ENCODE results near the gene PLSCR3.

PLSCR3 gene

DNA sequence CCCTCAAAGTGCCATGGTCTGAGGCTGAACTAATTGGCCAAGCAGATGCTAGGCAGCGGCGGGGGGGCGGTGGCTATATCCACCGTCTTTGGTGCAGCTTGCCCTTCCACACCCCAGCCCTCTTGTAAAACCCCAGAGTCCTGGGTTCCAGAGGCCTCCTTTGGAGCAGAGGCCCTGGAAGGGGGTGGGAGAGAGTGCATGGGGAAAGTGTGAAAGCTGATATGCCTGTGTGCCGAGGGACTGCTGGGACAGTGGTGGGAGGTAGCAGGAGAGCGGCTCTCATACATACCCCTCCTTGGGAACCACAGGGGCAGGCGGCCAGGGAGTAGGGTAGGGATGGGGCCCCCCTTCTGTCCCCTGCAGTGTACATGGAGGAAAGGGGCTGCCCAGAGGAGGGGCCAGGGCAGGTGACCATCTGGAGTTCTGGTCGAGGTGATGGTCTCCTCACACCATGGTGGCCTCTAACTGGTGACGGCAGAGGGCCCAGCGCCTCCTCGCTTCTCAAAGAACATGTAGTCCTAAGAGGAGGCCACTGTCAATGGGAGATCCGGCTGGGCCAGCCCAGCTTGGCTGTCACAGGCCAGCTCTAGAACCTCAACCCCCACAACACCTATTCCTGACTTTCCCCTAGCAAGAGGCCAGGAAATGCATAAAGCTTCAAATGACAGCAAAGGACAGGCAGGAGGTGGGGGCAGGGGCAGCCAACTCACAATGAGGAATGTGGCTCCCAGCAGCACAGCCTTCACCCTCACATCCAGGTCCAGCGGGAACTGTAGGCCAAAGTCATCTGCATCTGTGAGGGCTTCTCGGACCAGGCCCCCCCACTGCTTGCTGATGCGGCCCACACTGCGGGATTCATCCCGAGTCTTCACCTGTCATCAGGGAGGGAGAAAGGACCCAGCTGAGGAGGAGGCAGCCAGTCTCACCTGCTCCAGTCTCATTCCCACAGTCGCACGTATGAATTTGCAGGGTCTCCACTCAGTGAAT lies 4.1 kb downstream of the PLSCR3 start (continued):
- no peak for TF ChIP-seq POU6F1 (CRISPR knock-in tag; IDR thresholded peaks at IDR 0.05; ENCODE audit: borderline replicate concordance, low read depth)
- no peak for TF ChIP-seq RARB (CRISPR knock-in tag; IDR thresholded peaks at IDR 0.05)
- TF ChIP-seq ZFP30 (CRISPR knock-in tag; IDR thresholded peaks at IDR 0.05): no peak
- no peak for TF ChIP-seq TOX (CRISPR knock-in tag; IDR thresholded peaks at IDR 0.05; ENCODE audit: borderline replicate concordance)
- no peak for TF ChIP-seq ZC3H10 (CRISPR knock-in tag; IDR thresholded peaks at IDR 0.05)
- no peak for TF ChIP-seq ZFP3 (CRISPR knock-in tag; IDR thresholded peaks at IDR 0.05)
- TF ChIP-seq PPARA (CRISPR knock-in tag; IDR thresholded peaks at IDR 0.05; ENCODE audit: borderline replicate concordance): no peak
- TF ChIP-seq, protein P1, sequence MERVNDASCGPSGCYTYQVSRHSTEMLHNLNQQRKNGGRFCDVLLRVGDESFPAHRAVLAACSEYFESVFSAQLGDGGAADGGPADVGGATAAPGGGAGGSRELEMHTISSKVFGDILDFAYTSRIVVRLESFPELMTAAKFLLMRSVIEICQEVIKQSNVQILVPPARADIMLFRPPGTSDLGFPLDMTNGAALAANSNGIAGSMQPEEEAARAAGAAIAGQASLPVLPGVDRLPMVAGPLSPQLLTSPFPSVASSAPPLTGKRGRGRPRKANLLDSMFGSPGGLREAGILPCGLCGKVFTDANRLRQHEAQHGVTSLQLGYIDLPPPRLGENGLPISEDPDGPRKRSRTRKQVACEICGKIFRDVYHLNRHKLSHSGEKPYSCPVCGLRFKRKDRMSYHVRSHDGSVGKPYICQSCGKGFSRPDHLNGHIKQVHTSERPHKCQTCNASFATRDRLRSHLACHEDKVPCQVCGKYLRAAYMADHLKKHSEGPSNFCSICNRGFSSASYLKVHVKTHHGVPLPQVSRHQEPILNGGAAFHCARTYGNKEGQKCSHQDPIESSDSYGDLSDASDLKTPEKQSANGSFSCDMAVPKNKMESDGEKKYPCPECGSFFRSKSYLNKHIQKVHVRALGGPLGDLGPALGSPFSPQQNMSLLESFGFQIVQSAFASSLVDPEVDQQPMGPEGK (CRISPR knock-in tag; IDR thresholded peaks at IDR 0.05; ENCODE audit: borderline replicate concordance): no peak
- TF ChIP-seq, protein P2, sequence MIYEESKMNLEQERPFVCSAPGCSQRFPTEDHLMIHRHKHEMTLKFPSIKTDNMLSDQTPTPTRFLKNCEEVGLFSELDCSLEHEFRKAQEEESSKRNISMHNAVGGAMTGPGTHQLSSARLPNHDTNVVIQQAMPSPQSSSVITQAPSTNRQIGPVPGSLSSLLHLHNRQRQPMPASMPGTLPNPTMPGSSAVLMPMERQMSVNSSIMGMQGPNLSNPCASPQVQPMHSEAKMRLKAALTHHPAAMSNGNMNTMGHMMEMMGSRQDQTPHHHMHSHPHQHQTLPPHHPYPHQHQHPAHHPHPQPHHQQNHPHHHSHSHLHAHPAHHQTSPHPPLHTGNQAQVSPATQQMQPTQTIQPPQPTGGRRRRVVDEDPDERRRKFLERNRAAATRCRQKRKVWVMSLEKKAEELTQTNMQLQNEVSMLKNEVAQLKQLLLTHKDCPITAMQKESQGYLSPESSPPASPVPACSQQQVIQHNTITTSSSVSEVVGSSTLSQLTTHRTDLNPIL (CRISPR knock-in tag; IDR thresholded peaks at IDR 0.05; ENCODE audit: low read depth): no peak

GRCh38 chr17:7388856-7389255 lies 5.5 kb downstream of the PLSCR3 start:
- ATAC-seq: no peak
- TF ChIP-seq, protein P1 (CRISPR knock-in tag; IDR thresholded peaks at IDR 0.05; ENCODE audit: borderline replicate concordance): no peak
- no peak for TF ChIP-seq RARB (CRISPR knock-in tag; IDR thresholded peaks at IDR 0.05)
- no peak for TF ChIP-seq ZNF70 (CRISPR knock-in tag; IDR thresholded peaks at IDR 0.05)
- TF ChIP-seq GLIS3 (CRISPR knock-in tag; IDR thresholded peaks at IDR 0.05): no peak
- no peak for TF ChIP-seq ZNF8 (CRISPR knock-in tag; IDR thresholded peaks at IDR 0.05)
- TF ChIP-seq PPARA (CRISPR knock-in tag; IDR thresholded peaks at IDR 0.05; ENCODE audit: borderline replicate concordance): no peak
- no peak for TF ChIP-seq TCF4 (CRISPR knock-in tag; IDR thresholded peaks at IDR 0.05; ENCODE audit: borderline replicate concordance)
- no peak for TF ChIP-seq ZFP3 (CRISPR knock-in tag; IDR thresholded peaks at IDR 0.05)
- TF ChIP-seq, protein P2 (CRISPR knock-in tag; IDR thresholded peaks at IDR 0.05; ENCODE audit: low read depth): no peak

GRCh38 chr17:7384489-7385081 lies 9.7 kb downstream of the PLSCR3 start:
- no peak; the same call in 2 of the 3 replicates for ATAC-seq

DNA sequence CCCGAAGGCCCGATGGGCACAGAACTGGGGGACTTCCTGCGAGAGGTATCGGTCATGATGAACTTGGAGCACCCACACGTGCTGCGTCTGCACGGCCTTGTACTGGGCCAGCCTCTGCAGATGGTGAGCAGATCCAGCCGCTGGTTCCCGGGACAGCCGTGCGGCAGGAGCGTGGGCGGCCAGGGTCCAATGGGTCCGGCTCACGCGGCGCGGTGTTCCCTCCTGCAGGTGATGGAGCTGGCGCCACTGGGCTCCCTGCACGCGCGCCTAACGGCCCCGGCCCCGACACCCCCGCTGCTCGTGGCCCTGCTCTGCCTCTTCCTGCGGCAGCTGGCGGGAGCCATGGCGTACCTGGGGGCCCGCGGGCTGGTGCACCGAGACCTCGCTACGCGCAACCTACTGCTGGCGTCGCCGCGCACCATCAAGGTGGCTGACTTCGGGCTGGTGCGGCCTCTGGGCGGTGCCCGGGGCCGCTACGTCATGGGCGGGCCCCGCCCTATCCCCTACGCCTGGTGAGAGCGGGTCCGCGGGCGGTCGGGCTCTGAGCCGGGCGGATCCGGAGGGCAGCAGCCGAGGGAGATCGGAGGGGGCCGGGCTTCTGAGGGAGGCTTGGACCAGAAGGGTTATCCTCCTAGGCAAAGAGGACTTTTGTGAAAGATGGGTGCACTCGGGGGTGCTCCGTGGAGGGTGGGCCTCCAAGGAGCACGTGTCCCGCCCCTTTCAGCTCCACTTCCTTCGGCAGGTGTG lies 10.4 kb downstream of the PLSCR3 start:
- peak; percentile 79 for ATAC-seq
- no peak for TF ChIP-seq ARNTL (CRISPR knock-in tag; IDR thresholded peaks at IDR 0.05; ENCODE audit: borderline replicate concordance, low read depth)
- no peak for TF ChIP-seq ISL1 (CRISPR knock-in tag; IDR thresholded peaks at IDR 0.05)
- TF ChIP-seq, protein P3, sequence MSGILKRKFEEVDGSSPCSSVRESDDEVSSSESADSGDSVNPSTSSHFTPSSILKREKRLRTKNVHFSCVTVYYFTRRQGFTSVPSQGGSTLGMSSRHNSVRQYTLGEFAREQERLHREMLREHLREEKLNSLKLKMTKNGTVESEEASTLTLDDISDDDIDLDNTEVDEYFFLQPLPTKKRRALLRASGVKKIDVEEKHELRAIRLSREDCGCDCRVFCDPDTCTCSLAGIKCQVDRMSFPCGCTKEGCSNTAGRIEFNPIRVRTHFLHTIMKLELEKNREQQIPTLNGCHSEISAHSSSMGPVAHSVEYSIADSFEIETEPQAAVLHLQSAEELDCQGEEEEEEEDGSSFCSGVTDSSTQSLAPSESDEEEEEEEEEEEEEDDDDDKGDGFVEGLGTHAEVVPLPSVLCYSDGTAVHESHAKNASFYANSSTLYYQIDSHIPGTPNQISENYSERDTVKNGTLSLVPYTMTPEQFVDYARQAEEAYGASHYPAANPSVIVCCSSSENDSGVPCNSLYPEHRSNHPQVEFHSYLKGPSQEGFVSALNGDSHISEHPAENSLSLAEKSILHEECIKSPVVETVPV (CRISPR knock-in tag; IDR thresholded peaks at IDR 0.05): no peak
- TF ChIP-seq, protein P4, sequence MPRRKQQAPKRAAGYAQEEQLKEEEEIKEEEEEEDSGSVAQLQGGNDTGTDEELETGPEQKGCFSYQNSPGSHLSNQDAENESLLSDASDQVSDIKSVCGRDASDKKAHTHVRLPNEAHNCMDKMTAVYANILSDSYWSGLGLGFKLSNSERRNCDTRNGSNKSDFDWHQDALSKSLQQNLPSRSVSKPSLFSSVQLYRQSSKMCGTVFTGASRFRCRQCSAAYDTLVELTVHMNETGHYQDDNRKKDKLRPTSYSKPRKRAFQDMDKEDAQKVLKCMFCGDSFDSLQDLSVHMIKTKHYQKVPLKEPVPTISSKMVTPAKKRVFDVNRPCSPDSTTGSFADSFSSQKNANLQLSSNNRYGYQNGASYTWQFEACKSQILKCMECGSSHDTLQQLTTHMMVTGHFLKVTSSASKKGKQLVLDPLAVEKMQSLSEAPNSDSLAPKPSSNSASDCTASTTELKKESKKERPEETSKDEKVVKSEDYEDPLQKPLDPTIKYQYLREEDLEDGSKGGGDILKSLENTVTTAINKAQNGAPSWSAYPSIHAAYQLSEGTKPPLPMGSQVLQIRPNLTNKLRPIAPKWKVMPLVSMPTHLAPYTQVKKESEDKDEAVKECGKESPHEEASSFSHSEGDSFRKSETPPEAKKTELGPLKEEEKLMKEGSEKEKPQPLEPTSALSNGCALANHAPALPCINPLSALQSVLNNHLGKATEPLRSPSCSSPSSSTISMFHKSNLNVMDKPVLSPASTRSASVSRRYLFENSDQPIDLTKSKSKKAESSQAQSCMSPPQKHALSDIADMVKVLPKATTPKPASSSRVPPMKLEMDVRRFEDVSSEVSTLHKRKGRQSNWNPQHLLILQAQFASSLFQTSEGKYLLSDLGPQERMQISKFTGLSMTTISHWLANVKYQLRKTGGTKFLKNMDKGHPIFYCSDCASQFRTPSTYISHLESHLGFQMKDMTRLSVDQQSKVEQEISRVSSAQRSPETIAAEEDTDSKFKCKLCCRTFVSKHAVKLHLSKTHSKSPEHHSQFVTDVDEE (CRISPR knock-in tag; IDR thresholded peaks at IDR 0.05): no peak
- no peak for TF ChIP-seq SNAI2 (CRISPR knock-in tag; IDR thresholded peaks at IDR 0.05)
- TF ChIP-seq TOX (CRISPR knock-in tag; IDR thresholded peaks at IDR 0.05; ENCODE audit: borderline replicate concordance): no peak
- TF ChIP-seq BACH2 (CRISPR knock-in tag; IDR thresholded peaks at IDR 0.05; ENCODE audit: borderline replicate concordance): no peak
- TF ChIP-seq ESRRG (CRISPR knock-in tag; IDR thresholded peaks at IDR 0.05): no peak

More at GRCh38 chr17:7384489-7385081, 9.7 kb downstream of the PLSCR3 start:
- TF ChIP-seq ISL1 (CRISPR knock-in tag; IDR thresholded peaks at IDR 0.05): no peak
